HEK293T (cell line): ENCODE measurements around the gene GPR142.

Source experiments
- CTCF ChIA-PET: fragments of 350-600 bp; formaldehyde crosslinking; extraction: SDS; loops from one replicate; lab custom pipeline; 2021; ENCODE audit warnings: antibody characterized with exemption, inconsistent platforms; lab: Yijun Ruan, JAX
- POLR2A ChIA-PET: fragments of 350-600 bp; formaldehyde crosslinking; extraction: SDS; loops from one replicate; lab custom pipeline; 2020; ENCODE audit warnings: antibody characterized with exemption, inconsistent platforms; lab: Yijun Ruan, JAX
- DNase-seq: peaks from one replicate; pipeline ENCODE4 v3.0.0; 2012; ENCODE audit warnings: mixed read lengths; ENCODE audit errors: extremely low spot score
- ARNT ChIP-seq: fragments of 450-650 bp; IDR thresholded peaks from 2 replicates; pipeline ENCODE4 v1.6.1; 2017; ENCODE audit warnings: mild to moderate bottlenecking
- BHLHE40 ChIP-seq: fragments of 450-650 bp; IDR thresholded peaks from 2 replicates; pipeline ENCODE4 v1.6.1; 2016; ENCODE audit warnings: mild to moderate bottlenecking, moderate library complexity, borderline replicate concordance
- CTBP1 ChIP-seq: fragments of 450-650 bp; IDR thresholded peaks from 2 replicates; pipeline ENCODE4 v1.6.1; 2016; ENCODE audit warnings: borderline replicate concordance
- ELF4 ChIP-seq: fragments of 450-650 bp; IDR thresholded peaks from 2 replicates; pipeline ENCODE4 v1.6.1; 2017; ENCODE audit warnings: antibody characterized with exemption
- FOXA1 ChIP-seq: fragments of 450-650 bp; IDR thresholded peaks from 2 replicates; pipeline ENCODE4 v1.6.1; 2016; ENCODE audit warnings: mild to moderate bottlenecking
- FOXK2 ChIP-seq: fragments of 450-650 bp; IDR thresholded peaks from 2 replicates; pipeline ENCODE4 v1.6.1; 2016; ENCODE audit warnings: mild to moderate bottlenecking
- FOXM1 ChIP-seq: fragments of 450-650 bp; IDR thresholded peaks from 2 replicates; pipeline ENCODE4 v1.6.1; 2017; ENCODE audit warnings: mild to moderate bottlenecking, borderline replicate concordance
- HDGF ChIP-seq: fragments of 450-650 bp; IDR thresholded peaks from 2 replicates; pipeline ENCODE4 v1.6.1; 2017; ENCODE audit warnings: antibody characterized with exemption, borderline replicate concordance
- L3MBTL2 ChIP-seq: fragments of 450-650 bp; conservative IDR thresholded peaks from 2 replicates; pipeline ENCODE4 v1.6.1; 2016; ENCODE audit warnings: mild to moderate bottlenecking
- LEF1 ChIP-seq: fragments of 450-650 bp; IDR thresholded peaks from 2 replicates; pipeline ENCODE4 v1.6.1; 2017; ENCODE audit warnings: mild to moderate bottlenecking, borderline replicate concordance
- NFRKB ChIP-seq: fragments of 450-650 bp; IDR thresholded peaks from 2 replicates; pipeline ENCODE4 v1.6.1; 2016; ENCODE audit warnings: mild to moderate bottlenecking, moderate library complexity
- PKNOX1 ChIP-seq: fragments of 450-650 bp; IDR thresholded peaks from 2 replicates; pipeline ENCODE4 v1.6.1; 2016
- SP1 ChIP-seq: fragments of 450-650 bp; IDR thresholded peaks from 2 replicates; pipeline ENCODE4 v1.6.1; 2017
- SUZ12 ChIP-seq: fragments of 450-650 bp; IDR thresholded peaks from 2 replicates; pipeline ENCODE4 v1.6.1; 2016; ENCODE audit warnings: mild to moderate bottlenecking
- TARDBP ChIP-seq: fragments of 450-650 bp; IDR thresholded peaks from 2 replicates; pipeline ENCODE4 v1.6.1; 2016
- ZNF384 ChIP-seq: fragments of 450-650 bp; IDR thresholded peaks from 2 replicates; pipeline ENCODE4 v1.6.1; 2016

GPR142 gene

GRCh38 chr17:74380086-74380958 is 13.0 kb downstream of the GPR142 start:
- CTCF ChIA-PET = interaction anchor here (1.6 to 5.3 kb wide), 3 partner anchors 12 to 114 kb away, joined by 4 to 32 read pairs (median 12); partner anchors contain the start of gene GPR142
- TF ChIP-seq ARNT (no peak), FOXK2 (no peak), TARDBP (no peak), LEF1 (no peak), NFRKB (no peak), ZNF384 (no peak), HDGF (no peak), ELF4 (no peak), CTBP1 (no peak), PKNOX1 (no peak), L3MBTL2 (no peak), BHLHE40 (no peak), FOXA1 (no peak), SUZ12 (no peak), FOXM1 (no peak), SP1 (no peak)
- no peak for DNase-seq
- POLR2A ChIA-PET = no interaction called here

- CTCF ChIA-PET = interaction anchor here (5.3 kb wide), 1 partner anchor 13 kb away, joined by 32 read pairs; the partner anchor contains the start of gene GPR142
- no peak for TF ChIP-seq CTBP1
- TF ChIP-seq LEF1 = no peak
- no peak for TF ChIP-seq PKNOX1
- no peak for TF ChIP-seq SP1
- no peak for TF ChIP-seq BHLHE40
- TF ChIP-seq ZNF384 = no peak
- TF ChIP-seq FOXA1 = no peak
- no peak for TF ChIP-seq L3MBTL2
- POLR2A ChIA-PET = no interaction called here
- no peak for DNase-seq
Observed at GRCh38 chr17:74380959-74381808, 13.9 kb downstream of the GPR142 start.

GRCh38 chr17:74383141-74383540 is 15.8 kb downstream of the GPR142 start:
- CTCF ChIA-PET = no interaction called here

GRCh38 chr17:74385201-74385600 is 17.9 kb downstream of the GPR142 start:
- POLR2A ChIA-PET = no interaction called here
- TF ChIP-seq BHLHE40 = no peak
- no peak for TF ChIP-seq FOXM1
- TF ChIP-seq TARDBP = no peak
- no peak for DNase-seq
- CTCF ChIA-PET = interaction anchor here (1.0 kb wide), 1 partner anchor 72 kb away, joined by 3 read pairs; no protein-coding TSS in a partner anchor

More at GRCh38 chr17:74383141-74383540, 15.8 kb downstream of the GPR142 start:
- no peak for TF ChIP-seq FOXA1
- no peak for TF ChIP-seq ARNT
- no peak for TF ChIP-seq ELF4
- POLR2A ChIA-PET = no interaction called here
- DNase-seq = no peak

- TF ChIP-seq CTBP1 = no peak
- no peak for TF ChIP-seq FOXA1
- TF ChIP-seq ZNF384 = no peak
- no peak for TF ChIP-seq LEF1
- no peak for TF ChIP-seq BHLHE40
- no peak for TF ChIP-seq PKNOX1
- no peak for TF ChIP-seq L3MBTL2
- no peak for TF ChIP-seq NFRKB
- no peak for TF ChIP-seq FOXK2
- TF ChIP-seq ARNT = no peak
- no peak for TF ChIP-seq SP1
- TF ChIP-seq ELF4 = no peak
- no peak for TF ChIP-seq HDGF
- TF ChIP-seq TARDBP = no peak
- no peak for TF ChIP-seq SUZ12
- TF ChIP-seq FOXM1 = no peak
- ChIA-PET CTCF (interaction anchor here (1.0 kb wide), 1 partner anchor 71 kb away, joined by 3 read pairs; no protein-coding TSS in a partner anchor), POLR2A (interaction anchor here (1.0 kb wide), 1 partner anchor 8 kb away, joined by 3 read pairs; no protein-coding TSS in a partner anchor)
- DNase-seq = no peak
Observed at GRCh38 chr17:74386386-74386785, 19.1 kb downstream of the GPR142 start.
